RPMI8226 (cell line): ENCODE results near the gene ECHDC3.

ENCODE experiments used
- DNase-seq: peaks from one replicate; pipeline ENCODE4 v3.0.0-alpha.2; 2015

Gene ECHDC3

DNA sequence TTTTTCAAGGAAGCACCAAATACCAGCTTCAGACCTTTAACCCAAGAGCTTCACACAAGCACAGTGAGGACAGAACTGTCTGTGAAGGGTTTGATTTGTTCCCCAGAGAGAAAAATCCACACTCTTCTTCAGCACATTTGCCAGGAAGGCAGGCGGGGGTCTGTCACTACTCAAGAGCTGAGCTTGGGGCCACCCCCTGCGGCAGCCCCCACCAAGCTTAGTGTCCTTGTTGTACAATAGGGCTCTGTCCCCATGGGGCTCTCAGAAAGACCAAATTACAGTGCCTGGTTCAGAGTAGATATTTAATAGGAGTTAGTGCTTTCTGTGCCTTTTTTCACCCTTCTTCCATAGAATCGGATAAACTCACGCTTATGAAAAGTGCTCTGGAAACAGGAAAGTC, 12.4 kb downstream of the ECHDC3 start:
- no peak for DNase-seq

- no peak for DNase-seq
Measured at GRCh38 chr10:11755512-11756263, 13.5 kb downstream of the ECHDC3 start.

DNA sequence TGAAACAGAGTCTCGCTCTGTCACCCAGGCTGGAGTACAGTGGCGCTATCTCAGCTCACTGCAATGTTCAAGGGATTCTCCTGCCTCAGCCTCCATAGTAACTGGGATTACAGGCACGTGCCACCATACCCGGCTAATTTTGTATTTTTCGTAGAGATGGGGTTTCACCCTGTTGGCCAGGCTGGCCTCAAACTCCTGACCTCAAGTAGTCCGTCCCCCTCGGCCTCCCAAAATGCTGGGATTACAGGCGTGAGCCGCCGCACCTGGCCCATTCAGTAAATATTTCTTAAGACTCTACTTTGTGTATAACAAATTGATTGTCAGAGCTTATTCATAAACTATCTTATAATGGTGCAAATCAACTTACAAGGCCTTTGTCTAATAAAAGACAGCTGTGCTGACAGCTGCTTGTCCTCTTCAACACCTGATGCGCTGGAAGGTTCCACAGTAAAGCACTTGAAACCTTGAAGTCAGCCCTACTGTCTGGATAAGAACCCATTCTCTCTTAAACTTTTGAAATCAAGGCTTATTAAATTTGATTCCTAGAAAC, 14.7 kb downstream of the ECHDC3 start:
- DNase-seq = no peak

DNA sequence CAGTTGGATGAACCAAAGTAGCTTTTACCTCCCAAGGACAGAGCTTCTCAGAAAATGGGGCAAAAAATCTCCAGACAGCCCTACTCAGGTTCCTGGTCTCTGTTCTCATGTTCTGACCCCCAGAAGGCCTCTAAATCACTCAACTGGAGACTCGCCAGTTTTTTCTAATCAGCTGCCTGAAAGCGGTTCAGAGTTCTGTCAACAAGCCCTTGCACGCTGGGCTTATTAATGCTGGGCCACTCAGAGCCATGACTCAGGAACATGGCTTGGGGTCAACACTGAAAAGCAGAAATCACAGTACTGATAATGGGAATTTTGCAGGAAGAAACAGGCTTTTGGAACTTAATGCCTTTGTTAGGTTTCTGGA, 15.3 kb downstream of the ECHDC3 start:
- DNase-seq = no peak

- DNase-seq = peak; percentile 81
Measured at GRCh38 chr10:11757821-11758463, 15.8 kb downstream of the ECHDC3 start.

DNA sequence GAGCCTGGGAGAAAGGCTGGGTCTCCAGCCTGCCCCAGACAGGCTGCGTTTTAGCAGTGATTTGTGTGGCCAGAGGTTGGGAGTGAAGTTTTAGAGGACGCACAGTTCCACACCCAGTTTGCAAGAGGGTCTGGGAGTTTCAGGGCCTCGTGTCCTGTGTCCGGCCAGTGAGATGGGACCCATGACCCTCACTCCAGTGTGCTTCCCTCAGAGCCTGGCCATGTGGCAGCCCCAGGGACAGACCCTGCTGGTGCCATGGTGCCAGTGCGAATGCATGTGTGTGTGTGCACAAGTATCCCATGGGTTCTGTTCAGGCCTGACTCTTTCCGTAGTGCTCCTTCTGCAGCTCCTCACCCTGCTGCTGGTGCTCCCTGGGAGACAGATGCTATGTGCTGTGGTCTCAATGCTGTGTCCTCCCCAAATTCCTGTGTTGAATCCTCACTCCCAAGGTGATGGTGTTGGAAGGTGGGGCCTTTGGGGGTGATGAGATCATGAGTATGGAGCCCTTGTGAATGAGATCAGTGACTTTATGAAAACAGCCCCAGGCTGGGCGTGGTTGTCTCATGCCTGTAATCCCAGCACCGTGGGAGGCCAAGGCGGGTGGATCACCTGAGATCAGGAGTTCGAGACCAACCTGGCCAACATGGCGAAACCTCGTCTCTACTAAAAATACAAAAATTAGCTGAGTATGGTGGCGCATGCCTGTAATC, 16.5 kb downstream of the ECHDC3 start:
- DNase-seq = no peak

- no peak for DNase-seq
Measured at GRCh38 chr10:11759347-11759746, 17.2 kb downstream of the ECHDC3 start.

DNA sequence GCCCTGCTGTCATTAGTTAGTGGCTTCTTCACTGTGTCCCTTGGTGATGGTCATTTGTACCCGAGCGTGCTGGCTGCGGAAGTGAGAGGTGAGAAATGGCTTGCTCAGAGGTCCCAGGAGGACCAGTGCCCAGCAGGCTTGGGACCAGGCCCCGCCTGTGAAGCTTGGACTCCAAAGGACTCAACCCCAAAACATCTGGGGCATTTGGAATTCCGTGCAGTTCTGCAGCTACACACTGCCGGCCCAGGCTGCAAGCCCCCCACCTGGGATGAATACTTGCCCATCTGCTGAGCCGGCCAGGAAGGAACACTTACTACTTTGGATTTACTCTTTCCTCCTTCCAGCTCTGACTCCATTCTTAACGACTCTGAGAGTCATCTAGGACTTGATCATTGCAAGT, 18.0 kb downstream of the ECHDC3 start:
- DNase-seq = no peak

DNA sequence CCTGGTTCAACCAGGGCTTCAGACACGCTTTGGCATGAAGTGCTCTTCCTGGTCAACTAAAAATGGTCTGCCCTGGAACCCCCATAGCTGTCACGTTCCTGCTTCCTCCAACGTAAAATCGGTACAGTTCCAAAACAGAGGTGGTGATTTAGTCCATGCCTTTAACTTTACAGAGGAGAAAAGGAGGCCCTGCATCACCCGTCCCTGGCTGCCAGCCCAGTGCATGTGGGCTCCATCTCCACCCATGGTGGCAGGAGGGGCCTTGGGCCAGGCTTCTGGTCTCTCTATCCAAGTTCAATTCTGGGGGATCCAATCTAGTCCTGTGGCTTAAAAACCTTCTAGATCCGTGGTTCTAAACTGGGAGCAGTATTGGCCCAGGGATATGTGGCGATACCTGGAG, 18.7 kb downstream of the ECHDC3 start:
- DNase-seq = no peak

DNA sequence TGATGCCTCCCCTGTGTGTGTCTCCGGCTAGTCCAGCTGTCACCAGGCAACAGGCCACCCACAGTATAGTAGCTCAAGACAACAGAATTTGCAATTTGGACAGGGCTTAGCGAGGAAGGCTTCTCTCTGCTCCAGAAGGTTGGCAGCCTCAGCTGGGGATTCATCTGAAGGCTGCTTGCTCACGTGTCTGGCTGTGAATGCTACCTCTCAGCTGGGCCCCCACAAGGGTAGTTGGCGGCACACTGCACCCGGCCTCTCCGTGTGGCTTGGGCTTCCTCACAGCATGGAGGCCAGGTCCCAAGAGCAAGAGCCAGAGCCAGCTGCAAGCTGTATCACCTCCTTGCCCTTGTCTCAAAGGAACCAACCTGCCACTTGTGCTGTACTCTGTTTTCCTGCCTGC, 19.2 kb downstream of the ECHDC3 start:
- DNase-seq = no peak

GRCh38 chr10:11762706-11763500, 20.7 kb downstream of the ECHDC3 start:
- no peak for DNase-seq

DNA sequence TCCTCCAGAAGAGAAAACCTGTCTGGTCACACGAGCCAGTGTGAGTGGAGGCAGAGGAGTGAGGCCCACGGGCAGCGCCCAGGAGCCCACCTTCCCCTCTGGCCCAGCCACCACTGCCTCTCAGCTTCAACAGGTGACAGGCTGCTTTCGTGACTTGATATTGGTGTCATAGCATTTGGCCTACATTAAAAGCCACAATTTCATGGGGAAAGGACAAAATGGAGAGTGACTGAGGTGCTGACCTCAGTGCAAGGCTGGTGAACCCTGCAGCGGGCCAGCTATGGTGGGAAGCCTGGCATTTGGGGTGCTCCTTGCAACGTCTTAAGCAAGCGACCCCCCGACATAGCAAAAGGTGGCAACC, 21.3 kb downstream of the ECHDC3 start:
- no peak for DNase-seq

DNA sequence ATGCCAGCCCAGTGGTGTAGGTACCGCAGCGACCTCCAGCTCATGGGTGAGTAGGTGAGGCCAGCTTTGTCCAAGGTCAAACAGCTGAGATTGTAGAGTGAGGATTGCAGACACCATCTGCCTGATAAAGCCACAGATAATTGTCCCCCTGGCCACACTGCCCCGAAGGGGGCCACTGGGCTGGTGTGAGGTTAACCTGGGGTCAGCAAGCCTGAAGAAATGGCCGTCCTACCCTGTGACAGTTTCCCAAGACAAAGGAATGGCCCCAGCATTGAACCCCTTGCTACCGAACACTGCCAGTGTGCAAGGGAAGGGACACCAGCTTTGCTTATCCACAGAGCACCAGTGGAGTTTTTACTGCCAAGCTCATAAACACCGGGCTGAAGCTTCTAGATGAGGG, 23.0 kb downstream of the ECHDC3 start:
- no peak for DNase-seq

- DNase-seq = peak; percentile 72
Measured at GRCh38 chr10:11772575-11773288, 30.6 kb downstream of the ECHDC3 start.

DNA sequence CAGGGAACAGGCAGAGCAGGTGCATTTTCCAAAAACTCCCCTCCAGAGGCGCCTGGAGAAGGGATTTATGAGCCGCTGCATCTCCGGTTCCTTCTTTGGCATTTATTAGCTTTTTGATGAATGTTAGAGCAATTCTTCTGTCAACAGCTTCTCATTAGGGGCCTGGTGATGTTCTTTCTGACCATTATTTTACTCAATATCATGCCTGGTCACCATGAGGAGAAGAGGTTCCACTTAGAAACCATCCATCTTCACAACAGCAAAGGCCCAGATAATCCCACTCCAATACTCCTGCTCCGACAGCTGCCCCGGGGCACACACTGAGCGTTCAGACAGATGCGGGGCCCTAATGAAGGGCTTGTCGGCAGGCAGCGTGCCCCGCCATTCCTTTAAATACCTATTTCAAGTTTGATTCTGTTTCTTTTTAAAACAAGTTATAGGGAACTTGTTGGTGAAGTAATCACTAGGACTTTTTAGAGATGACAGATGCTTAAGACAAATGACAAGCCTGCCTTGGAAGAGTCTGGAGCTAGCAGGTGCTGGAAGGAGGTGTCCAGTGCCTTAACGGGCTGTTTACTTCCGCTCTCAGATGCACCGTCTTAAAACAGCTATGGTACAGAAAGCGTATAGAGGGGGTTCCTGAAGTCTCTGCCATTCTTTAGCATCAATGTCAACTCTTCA, 31.7 kb downstream of the ECHDC3 start:
- DNase-seq = no peak

- DNase-seq = no peak
Measured at GRCh38 chr10:11775412-11775811, 33.2 kb downstream of the ECHDC3 start.

- DNase-seq = no peak
Measured at GRCh38 chr10:11776080-11776479, 33.9 kb downstream of the ECHDC3 start.

- DNase-seq = no peak
Measured at GRCh38 chr10:11781114-11781513, 38.9 kb downstream of the ECHDC3 start.

- peak; percentile 78 for DNase-seq
Measured at GRCh38 chr10:11782793-11783557, 40.8 kb downstream of the ECHDC3 start.

DNA sequence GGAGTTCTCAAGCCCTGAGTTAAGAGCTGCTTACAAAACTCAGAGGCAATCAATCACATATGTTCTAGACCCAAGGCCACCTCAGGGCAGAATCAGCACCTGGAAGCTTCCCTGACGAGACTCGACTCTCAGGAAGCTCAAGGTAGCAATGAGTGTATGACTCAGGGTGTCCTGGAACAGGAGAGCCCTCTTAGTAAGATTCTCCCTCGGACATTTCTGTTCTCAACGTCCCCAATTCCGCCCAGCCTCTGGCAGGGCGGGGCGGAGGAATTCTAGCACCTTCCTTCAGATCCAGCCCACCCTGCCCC, 41.3 kb downstream of the ECHDC3 start:
- no peak for DNase-seq

- no peak for DNase-seq
Measured at GRCh38 chr10:11787374-11787773, 45.2 kb downstream of the ECHDC3 start.
